ENCODE measurements around the gene HACD2.

HACD2 gene

DNA sequence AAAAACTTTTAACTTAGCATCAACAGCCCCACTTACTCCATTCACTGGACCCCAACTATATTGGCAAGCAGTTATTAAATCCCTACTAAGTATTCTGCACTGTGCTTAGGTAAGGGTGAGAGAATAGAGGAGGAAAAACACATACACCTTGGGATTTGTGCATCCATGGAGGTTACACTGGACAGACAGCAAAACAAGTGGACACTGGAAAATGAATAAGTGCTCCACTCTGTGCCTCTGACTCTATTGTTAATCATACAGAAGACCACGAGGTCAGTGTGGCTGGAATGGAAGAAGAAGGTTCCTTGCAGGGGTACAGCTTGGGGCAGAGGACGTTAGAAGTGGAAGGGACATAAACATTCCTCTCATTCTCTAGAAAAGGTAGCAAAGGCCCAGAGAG, 139.2 kb downstream of the HACD2 start:
- Histone ChIP-seq H3K79me2 (ENCODE audit: low read length) (no peaks in the 10 kb centered on the region), H3K9me2 (replicated peaks; ENCODE audit: insufficient read depth, low read length) (no peaks in the 10 kb centered on the region), H4K20me1 (ENCODE audit: insufficient read depth, low read length) (no peaks in the 10 kb centered on the region), H3K27me3 (replicated peaks; ENCODE audit: insufficient read depth, low read length) (peaks cover 8% of the 10 kb centered on the region), H3K9ac (ENCODE audit: low read length) (no peak overlapping the region), H3K4me1 (ENCODE audit: low read length) (no peaks in the 10 kb centered on the region), H3K4me3 (ENCODE audit: low read length) (no peak overlapping the region), H3K9me3 (replicated peaks; ENCODE audit: insufficient read depth, low read length) (no peaks in the 10 kb centered on the region), H2AFZ (ENCODE audit: low read length) (no peak overlapping the region), H3K36me3 (replicated peaks; ENCODE audit: insufficient read depth, low read length) (no peaks in the 10 kb centered on the region), H3K4me2 (ENCODE audit: low read depth, low read length) (no peak overlapping the region), H3F3A (ENCODE audit: insufficient read depth, low read length) (no peaks in the 10 kb centered on the region), H3K27ac (ENCODE audit: low read length) (no peak overlapping the region)
- DNase-seq: no peak
- TF ChIP-seq EZH2phosphoT487 (IDR thresholded peaks at IDR 0.05; ENCODE audit: low read length) (no peak), EZH2 (optimal IDR thresholded peaks at IDR 0.05; ENCODE audit: low read depth, low read length) (no peak)
- TF ChIP-seq, protein P1, sequence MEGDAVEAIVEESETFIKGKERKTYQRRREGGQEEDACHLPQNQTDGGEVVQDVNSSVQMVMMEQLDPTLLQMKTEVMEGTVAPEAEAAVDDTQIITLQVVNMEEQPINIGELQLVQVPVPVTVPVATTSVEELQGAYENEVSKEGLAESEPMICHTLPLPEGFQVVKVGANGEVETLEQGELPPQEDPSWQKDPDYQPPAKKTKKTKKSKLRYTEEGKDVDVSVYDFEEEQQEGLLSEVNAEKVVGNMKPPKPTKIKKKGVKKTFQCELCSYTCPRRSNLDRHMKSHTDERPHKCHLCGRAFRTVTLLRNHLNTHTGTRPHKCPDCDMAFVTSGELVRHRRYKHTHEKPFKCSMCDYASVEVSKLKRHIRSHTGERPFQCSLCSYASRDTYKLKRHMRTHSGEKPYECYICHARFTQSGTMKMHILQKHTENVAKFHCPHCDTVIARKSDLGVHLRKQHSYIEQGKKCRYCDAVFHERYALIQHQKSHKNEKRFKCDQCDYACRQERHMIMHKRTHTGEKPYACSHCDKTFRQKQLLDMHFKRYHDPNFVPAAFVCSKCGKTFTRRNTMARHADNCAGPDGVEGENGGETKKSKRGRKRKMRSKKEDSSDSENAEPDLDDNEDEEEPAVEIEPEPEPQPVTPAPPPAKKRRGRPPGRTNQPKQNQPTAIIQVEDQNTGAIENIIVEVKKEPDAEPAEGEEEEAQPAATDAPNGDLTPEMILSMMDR (IDR thresholded peaks at IDR 0.05; ENCODE audit: low read length): no peak

DNA sequence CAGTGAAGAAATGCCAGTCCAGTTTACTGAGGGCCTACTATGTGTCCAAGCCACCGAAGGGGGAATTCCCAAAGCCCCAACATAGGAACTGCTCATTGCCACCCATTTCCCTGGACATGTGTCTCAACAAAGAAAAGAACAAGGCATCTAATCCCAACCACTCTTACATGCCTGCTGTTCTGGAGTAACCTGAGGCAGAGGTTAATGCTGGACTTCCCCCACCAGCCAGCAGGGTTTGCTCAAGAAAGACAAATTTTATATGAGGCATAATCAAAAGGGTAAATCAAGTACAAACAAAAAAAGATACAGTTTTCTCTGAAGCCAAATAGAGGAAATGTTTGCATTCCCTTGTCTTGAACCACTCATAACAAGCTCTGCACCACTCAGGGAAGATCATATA, 140.1 kb downstream of the HACD2 start:
- Histone ChIP-seq H3K9me2 (replicated peaks; ENCODE audit: insufficient read depth, low read length) (no peaks in the 10 kb centered on the region), H3K4me3 (ENCODE audit: low read length) (no peak overlapping the region), H3K4me1 (ENCODE audit: low read length) (no peaks in the 10 kb centered on the region), H2AFZ (ENCODE audit: low read length) (no peak overlapping the region), H3K9ac (ENCODE audit: low read length) (no peak overlapping the region), H3K9me3 (replicated peaks; ENCODE audit: insufficient read depth, low read length) (no peaks in the 10 kb centered on the region), H3K79me2 (ENCODE audit: low read length) (no peaks in the 10 kb centered on the region), H3K27me3 (replicated peaks; ENCODE audit: insufficient read depth, low read length) (no peaks in the 10 kb centered on the region), H3K27ac (ENCODE audit: low read length) (no peak overlapping the region), H3K36me3 (replicated peaks; ENCODE audit: insufficient read depth, low read length) (no peaks in the 10 kb centered on the region), H4K20me1 (ENCODE audit: insufficient read depth, low read length) (no peaks in the 10 kb centered on the region), H3K4me2 (ENCODE audit: low read depth, low read length) (no peak overlapping the region), H3F3A (ENCODE audit: insufficient read depth, low read length) (no peaks in the 10 kb centered on the region)
- TF ChIP-seq EZH2phosphoT487 (IDR thresholded peaks at IDR 0.05; ENCODE audit: low read length) (no peak), EZH2 (optimal IDR thresholded peaks at IDR 0.05; ENCODE audit: low read depth, low read length) (no peak)
- TF ChIP-seq, protein P1 (IDR thresholded peaks at IDR 0.05; ENCODE audit: low read length): no peak
- no peak for DNase-seq

DNA sequence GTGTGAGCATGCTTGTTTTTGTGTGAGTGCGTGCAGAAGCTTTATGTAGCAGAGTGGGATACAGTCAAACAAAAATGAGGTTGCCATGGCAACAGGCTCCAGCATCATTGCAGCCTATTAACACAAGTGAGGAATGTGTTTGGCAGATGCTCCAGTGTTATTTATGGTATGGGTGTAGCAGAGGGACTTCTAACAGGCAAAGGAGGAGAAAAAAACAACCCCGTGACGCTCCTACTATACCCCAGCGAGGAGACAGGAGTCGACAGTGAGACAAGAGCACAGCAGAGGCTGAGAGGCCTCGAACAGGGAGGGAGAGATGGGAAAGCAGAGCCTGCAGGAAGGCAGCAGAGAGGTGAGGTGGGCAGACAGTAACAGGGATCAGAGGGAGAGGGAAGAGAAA, 140.8 kb downstream of the HACD2 start:
- Histone ChIP-seq H3K79me2 (ENCODE audit: low read length) (no peaks in the 10 kb centered on the region), H3K27me3 (replicated peaks; ENCODE audit: insufficient read depth, low read length) (no peaks in the 10 kb centered on the region), H3K4me3 (ENCODE audit: low read length) (no peak overlapping the region), H3K4me1 (ENCODE audit: low read length) (no peaks in the 10 kb centered on the region), H3F3A (ENCODE audit: insufficient read depth, low read length) (no peaks in the 10 kb centered on the region), H3K9me2 (replicated peaks; ENCODE audit: insufficient read depth, low read length) (no peaks in the 10 kb centered on the region), H3K36me3 (replicated peaks; ENCODE audit: insufficient read depth, low read length) (no peaks in the 10 kb centered on the region), H3K9ac (ENCODE audit: low read length) (no peak overlapping the region), H3K27ac (ENCODE audit: low read length) (no peak overlapping the region), H3K9me3 (replicated peaks; ENCODE audit: insufficient read depth, low read length) (no peaks in the 10 kb centered on the region), H2AFZ (ENCODE audit: low read length) (no peak overlapping the region), H4K20me1 (ENCODE audit: insufficient read depth, low read length) (no peaks in the 10 kb centered on the region), H3K4me2 (ENCODE audit: low read depth, low read length) (no peak overlapping the region)
- DNase-seq: no peak
- no peak for TF ChIP-seq EZH2 (optimal IDR thresholded peaks at IDR 0.05; ENCODE audit: low read depth, low read length)
- TF ChIP-seq, protein P1 (IDR thresholded peaks at IDR 0.05; ENCODE audit: low read length): no peak
- no peak for TF ChIP-seq EZH2phosphoT487 (IDR thresholded peaks at IDR 0.05; ENCODE audit: low read length)
